H9 (cell line): ENCODE data around the gene TMEM269. TPM values are rescaled to one million over a fixed set of nuclear protein-coding genes. Genes with fewer than 3 reads are reported as not detected.

Source experiments
- DNase-seq: peaks from one replicate; pipeline ENCODE4 v3.0.0-alpha.2; 2017
- H2AFZ ChIP-seq: one replicate; pipeline ENCODE4 v1.6.1; 2013; ENCODE audit warnings: mild to moderate bottlenecking, low read length, control low read depth, moderate library complexity
- H2AK5ac ChIP-seq: 2 replicates; pipeline ENCODE4 v1.6.1; 2013; ENCODE audit warnings: low read length, control low read depth, mixed read lengths; ENCODE audit not compliant: insufficient read length
- H2BK120ac ChIP-seq: one replicate; pipeline ENCODE4 v1.6.1; 2013; ENCODE audit warnings: low read depth, mild to moderate bottlenecking, low read length, control low read depth, inconsistent platforms; ENCODE audit not compliant: poor library complexity, severe bottlenecking
- H2BK12ac ChIP-seq: 2 replicates; pipeline ENCODE4 v1.6.1; 2013; ENCODE audit warnings: low read length, control low read depth, mixed read lengths, low read depth; ENCODE audit not compliant: insufficient read length
- H2BK15ac ChIP-seq: 2 replicates; pipeline ENCODE4 v1.6.1; 2013; ENCODE audit warnings: low read depth, low read length, control low read depth
- H2BK20ac ChIP-seq: one replicate; pipeline ENCODE4 v1.6.1; 2013; ENCODE audit warnings: low read depth, mild to moderate bottlenecking, low read length, control low read depth, inconsistent platforms; ENCODE audit not compliant: poor library complexity, severe bottlenecking
- H2BK5ac ChIP-seq: 2 replicates; pipeline ENCODE4 v1.6.1; 2013; ENCODE audit warnings: low read length, control low read depth, mixed read lengths; ENCODE audit not compliant: insufficient read length
- H3K14ac ChIP-seq: 2 replicates; pipeline ENCODE4 v1.6.1; 2013; ENCODE audit warnings: low read length, control low read depth; ENCODE audit not compliant: insufficient read depth
- H3K18ac ChIP-seq: 2 replicates; pipeline ENCODE4 v1.6.1; 2013; ENCODE audit warnings: low read depth, mild to moderate bottlenecking, mixed read lengths, low read length, control low read depth; ENCODE audit not compliant: insufficient read length
- H3K23ac ChIP-seq: 2 replicates; pipeline ENCODE4 v1.6.1; 2013; ENCODE audit warnings: low read length, control low read depth, mixed read lengths, low read depth; ENCODE audit not compliant: insufficient read length
- H3K23me2 ChIP-seq: 2 replicates; pipeline ENCODE4 v1.6.1; 2013; ENCODE audit warnings: low read depth, mild to moderate bottlenecking, mixed read lengths, low read length, control low read depth; ENCODE audit not compliant: insufficient read length, poor library complexity, severe bottlenecking
- H3K27ac ChIP-seq: 2 replicates; pipeline ENCODE4 v1.5.1; 2013; ENCODE audit warnings: low read length, control low read depth, mixed read lengths, low read depth; ENCODE audit not compliant: insufficient read length
- H3K27me3 ChIP-seq: 2 replicates; pipeline ENCODE4 v1.6.1; 2013; ENCODE audit warnings: low read length, control low read depth, inconsistent platforms; ENCODE audit not compliant: insufficient read depth
- H3K4ac ChIP-seq: 2 replicates; pipeline ENCODE4 v1.6.1; 2013; ENCODE audit warnings: low read depth, mild to moderate bottlenecking, control low read depth, inconsistent platforms, low read length, moderate library complexity
- H3K4me1 ChIP-seq: 2 replicates; pipeline ENCODE4 v1.6.1; 2013; ENCODE audit warnings: low read length, control low read depth, inconsistent platforms; ENCODE audit not compliant: insufficient read depth
- H3K4me2 ChIP-seq: 2 replicates; pipeline ENCODE4 v1.6.1; 2013; ENCODE audit warnings: low read length, control low read depth, mixed read lengths; ENCODE audit not compliant: insufficient read length, insufficient read depth
- H3K56ac ChIP-seq: 2 replicates; pipeline ENCODE4 v1.6.1; 2013; ENCODE audit warnings: low read depth, mild to moderate bottlenecking, mixed read lengths, low read length, control low read depth; ENCODE audit not compliant: insufficient read length
- H3K79me1 ChIP-seq: 2 replicates; pipeline ENCODE4 v1.6.1; 2013; ENCODE audit warnings: low read depth, mild to moderate bottlenecking, moderate library complexity, low read length, control low read depth, inconsistent platforms; ENCODE audit not compliant: insufficient read depth, poor library complexity, severe bottlenecking
- H3K79me2 ChIP-seq: 2 replicates; pipeline ENCODE4 v1.6.1; 2013; ENCODE audit warnings: low read length, control low read depth, inconsistent platforms; ENCODE audit not compliant: insufficient read depth
- H3K9ac ChIP-seq: 2 replicates; pipeline ENCODE4 v1.6.1; 2013; ENCODE audit warnings: low read length, control low read depth, mixed read lengths; ENCODE audit not compliant: insufficient read length; ENCODE audit errors: extremely low read depth
- H3K9me3 ChIP-seq: one replicate; pipeline ENCODE4 v1.6.1; 2013; ENCODE audit warnings: low read depth, low read length, inconsistent platforms; ENCODE audit not compliant: control insufficient read depth
- H3T11ph ChIP-seq: one replicate; pipeline ENCODE4 v1.6.1; 2013; ENCODE audit warnings: mild to moderate bottlenecking, low read length, control low read depth, inconsistent platforms
- H4K20me1 ChIP-seq: one replicate; pipeline ENCODE4 v1.6.1; 2013; ENCODE audit not compliant: control insufficient read depth, insufficient read length, insufficient read depth
- H4K5ac ChIP-seq: 2 replicates; pipeline ENCODE4 v1.6.1; 2013; ENCODE audit warnings: low read depth, mild to moderate bottlenecking, mixed read lengths, low read length, control low read depth; ENCODE audit not compliant: insufficient read length
- H4K8ac ChIP-seq: replicated peaks from 2 replicates; pipeline ENCODE4 v1.6.1; 2013; ENCODE audit warnings: low read length, control low read depth, mixed read lengths, low read depth; ENCODE audit not compliant: insufficient read length
- H4K91ac ChIP-seq: 2 replicates; pipeline ENCODE4 v1.6.1; 2013; ENCODE audit warnings: low read depth, mild to moderate bottlenecking, moderate library complexity, mixed read lengths, low read length, control low read depth; ENCODE audit not compliant: insufficient read length
- H3K27ac Mint-ChIP-seq, 3 experiments: 2 replicates in 2 of 3; 3 replicates in 1 of 3; pipeline ENCODE4 v1.8.0; 2020 to 2021; ENCODE audit warnings: mixed read lengths in 3 of 3, mild to moderate bottlenecking in 1 of 3, moderate library complexity in 1 of 3
- H3K27me3 Mint-ChIP-seq: 2 replicates; pipeline ENCODE4 v1.8.0; 2021; ENCODE audit warnings: low read depth, mild to moderate bottlenecking, moderate library complexity, mixed read lengths
- H3K36me3 Mint-ChIP-seq, 3 experiments: 2 replicates in 2 of 3; 3 replicates in 1 of 3; pipeline ENCODE4 v1.8.0; 2020 to 2021; ENCODE audit warnings: low read depth in 3 of 3, mixed read lengths in 3 of 3; ENCODE audit not compliant: insufficient read depth in 1 of 3
- H3K4me1 Mint-ChIP-seq, 2 experiments: 2 replicates each; pipeline ENCODE4 v1.8.0; 2020; ENCODE audit warnings: mixed read lengths in 2 of 2
- H3K4me3 Mint-ChIP-seq, 2 experiments: 2 replicates in 1 of 2; 3 replicates in 1 of 2; pipeline ENCODE4 v1.8.0; 2020 to 2021; ENCODE audit warnings: mild to moderate bottlenecking in 2 of 2, mixed read lengths in 2 of 2, moderate library complexity in 1 of 2
- H3K9me3 Mint-ChIP-seq, 2 experiments: 2 replicates in 1 of 2; 3 replicates in 1 of 2; pipeline ENCODE4 v1.8.0; 2020; ENCODE audit warnings: mild to moderate bottlenecking in 2 of 2, mixed read lengths in 2 of 2, moderate library complexity in 1 of 2
- WGBS: extraction: QIAGEN DNeasy Blood & Tissue Kit; methylation state at CpG from one replicate; pipeline ENCODE4 v1.1.7; 2013; ENCODE audit warnings: missing lambda C conversion rate, low lambda C conversion rate, mixed read lengths; ENCODE audit not compliant: insufficient read length; ENCODE audit errors: extremely low coverage; 5-methylcytosine and 5-hydroxymethylcytosine counted together
- total RNA-seq: library from RNA; stranded (reverse); gene quantifications from 2 replicates; pipeline ENCODE4 v1.2.1, GENCODE V29; 2021
- TF ChIP-seq, protein P1 (sequence below): fragments of 200-600 bp; sonication (generic); conservative IDR thresholded peaks from 3 replicates; pipeline ENCODE4 v1.8.0; 2021; ENCODE audit warnings: antibody characterized with exemption, mild to moderate bottlenecking

Gene TMEM269
- total RNA-seq, 1 experiment from 2014 or later: 0.17 TPM

DNA sequence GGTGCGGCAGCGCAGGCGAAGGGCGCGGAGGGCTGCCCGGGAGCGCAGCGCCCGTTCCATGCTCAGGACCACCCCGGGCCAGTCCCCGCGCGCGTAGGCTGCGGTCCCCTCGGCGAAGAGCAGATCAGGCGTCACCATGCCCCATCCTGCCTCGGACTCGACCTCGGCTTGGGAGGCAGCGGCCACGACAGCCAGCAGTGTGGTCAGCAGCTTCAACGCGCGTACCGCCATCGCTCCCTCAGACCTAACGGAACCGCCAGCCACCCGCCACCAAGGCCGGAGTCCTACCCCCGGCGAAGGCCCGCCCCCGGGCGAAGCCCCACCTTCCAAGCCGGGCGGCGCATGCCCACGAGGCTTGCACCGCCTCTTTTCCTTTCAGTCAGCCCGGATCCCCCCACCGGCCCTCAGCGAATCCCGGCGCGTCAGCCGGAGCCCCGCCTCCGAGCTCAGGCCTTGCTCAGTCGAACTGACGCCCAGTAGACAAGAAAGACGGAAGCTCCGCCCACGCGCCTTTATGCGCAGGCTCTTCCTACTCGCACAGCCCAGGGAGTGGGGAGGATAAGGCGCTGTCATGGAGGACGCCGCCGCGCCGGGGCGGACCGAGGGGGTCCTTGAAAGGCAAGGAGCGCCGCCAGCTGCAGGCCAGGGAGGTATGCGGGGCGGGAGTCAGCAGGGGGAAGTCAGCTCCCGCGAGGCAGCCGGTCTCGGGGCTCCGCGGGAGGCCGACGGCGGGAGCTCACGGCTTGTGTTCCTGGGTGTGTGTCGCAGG, 17.9 kb upstream of the TMEM269 start, which contains the start of the genes C1orf50 and P3H1:
C1orf50 (plus strand) TSS at position 509 of the 769 bp plus-strand sequence; CDS start at position 572, 63 bp downstream.
P3H1 (minus strand) TSS at position 288 of the 769 bp plus-strand sequence; CDS start at position 231, 57 bp downstream.
- TF ChIP-seq, protein P1, sequence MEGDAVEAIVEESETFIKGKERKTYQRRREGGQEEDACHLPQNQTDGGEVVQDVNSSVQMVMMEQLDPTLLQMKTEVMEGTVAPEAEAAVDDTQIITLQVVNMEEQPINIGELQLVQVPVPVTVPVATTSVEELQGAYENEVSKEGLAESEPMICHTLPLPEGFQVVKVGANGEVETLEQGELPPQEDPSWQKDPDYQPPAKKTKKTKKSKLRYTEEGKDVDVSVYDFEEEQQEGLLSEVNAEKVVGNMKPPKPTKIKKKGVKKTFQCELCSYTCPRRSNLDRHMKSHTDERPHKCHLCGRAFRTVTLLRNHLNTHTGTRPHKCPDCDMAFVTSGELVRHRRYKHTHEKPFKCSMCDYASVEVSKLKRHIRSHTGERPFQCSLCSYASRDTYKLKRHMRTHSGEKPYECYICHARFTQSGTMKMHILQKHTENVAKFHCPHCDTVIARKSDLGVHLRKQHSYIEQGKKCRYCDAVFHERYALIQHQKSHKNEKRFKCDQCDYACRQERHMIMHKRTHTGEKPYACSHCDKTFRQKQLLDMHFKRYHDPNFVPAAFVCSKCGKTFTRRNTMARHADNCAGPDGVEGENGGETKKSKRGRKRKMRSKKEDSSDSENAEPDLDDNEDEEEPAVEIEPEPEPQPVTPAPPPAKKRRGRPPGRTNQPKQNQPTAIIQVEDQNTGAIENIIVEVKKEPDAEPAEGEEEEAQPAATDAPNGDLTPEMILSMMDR: no peak
- Histone ChIP-seq H2BK20ac (no peak within 1 kb of the TSS), H4K8ac (no peak within 1 kb of the TSS), H3K79me1 (no peaks in the 10 kb centered on the region), H3K23ac (no peak within 1 kb of the TSS), H3K79me2 (0 out of 2 replicates have a peak, but pooled peaks cover 3% of the 10 kb centered on the region), H3K4me1 (no peaks in the 10 kb centered on the region), H3K56ac (no peak within 1 kb of the TSS), H2BK5ac (no peak within 1 kb of the TSS), H2BK15ac (no peak within 1 kb of the TSS), H3K4ac (no peak within 1 kb of the TSS), H3K18ac (peak within 1 kb of the TSS; percentile 32), H3K23me2 (peaks cover 7% of the 10 kb centered on the region), H4K20me1 (no peaks in the 10 kb centered on the region), H3K27ac (no peak within 1 kb of the TSS), H2BK12ac (no peak within 1 kb of the TSS), H3K4me2 (peak within 1 kb of the TSS; percentile 95), H2AFZ (no peak within 1 kb of the TSS), H3T11ph (no peak within 1 kb of the TSS), H3K9ac (peak within 1 kb of the TSS; percentile 68), H4K91ac (no peak within 1 kb of the TSS), H3K27me3 (no peaks in the 10 kb centered on the region), H2AK5ac (no peak within 1 kb of the TSS), H4K5ac (no peak within 1 kb of the TSS), H3K14ac (peak within 1 kb of the TSS; percentile 33), H2BK120ac (no peak within 1 kb of the TSS), H3K9me3 (no peaks in the 10 kb centered on the region)
- Mint-ChIP-seq H3K9me3 (no peaks in the 10 kb centered on the region), H3K36me3 (peaks cover 8 to 29% (median 18%) of the 10 kb centered on the region in 3 experiments; a peak in 6 of 7 replicates), H3K4me1 (peaks cover 8 to 9% of the 10 kb centered on the region in 2 experiments), H3K27me3 (no peaks in the 10 kb centered on the region), H3K27ac (peak within 1 kb of the TSS in 2 of 3 experiments; percentile 81 to 87; a peak in 4 of 7 replicates), H3K4me3 (no peak within 1 kb of the TSS; a peak in 2 of 5 replicates)
- WGBS: no CpG with 5 or more reads among the region's 82 CpGs
- peak; percentile 100 for DNase-seq
